HCT116 (cell line): ENCODE measurements around the gene TNS3. TPM values are rescaled to one million over a fixed set of nuclear protein-coding genes. Genes with fewer than 3 reads are reported as not detected.

Experiments
- ATAC-seq: fragments of 200-7000 bp; cut with Tn5 transposase; 2 replicates; pipeline ENCODE4 v1.9.1; 2020; ENCODE audit warnings: mild to moderate bottlenecking, moderate library complexity
- BruUV-seq: library from RNA; stranded (reverse); fragments of 400-500 nt; replicated peaks from 2 replicates; lab custom pipeline; 2021; lab: Mats Ljungman, UMichigan
- CTCF ChIA-PET: fragments of 300-600 bp; sonication (Branson Sonifier 250); formaldehyde crosslinking; loops from one replicate; lab custom pipeline; 2021; ENCODE audit warnings: antibody characterized with exemption; lab: Charles Lee
- POLR2A ChIA-PET: fragments of 300-600, 350-600 bp; sonication (Branson Sonifier 250); formaldehyde crosslinking; loops from one replicate; lab custom pipeline; 2021; ENCODE audit warnings: antibody characterized with exemption; lab: Charles Lee
- RAD21 ChIA-PET, 2 experiments: fragments of 300-600 bp; sonication (Branson Sonifier 250); formaldehyde crosslinking; loops; one replicate each; lab custom pipeline; 2023; ENCODE audit warnings: low total read pairs in 2 of 2; ENCODE audit not compliant: uncharacterized antibody in 2 of 2, unreplicated experiment in 2 of 2, low non-redundant PET in 1 of 2; lab: Charles Lee
- DNase-seq: peaks from one replicate; pipeline ENCODE4 v3.0.0-alpha.2; 2010; ENCODE audit warnings: low read depth, low spot score
- H2AFZ ChIP-seq: fragments of 200-600 bp; shearing (Covaris generic), sonication (generic); 2 replicates; pipeline ENCODE4 v1.6.1; 2017; ENCODE audit warnings: low read depth, mixed run types, mixed read lengths, antibody characterized with exemption, low read length; ENCODE audit not compliant: poor library complexity, severe bottlenecking
- H3K27ac ChIP-seq: 2 replicates; pipeline ENCODE4 v1.5.1; 2012; ENCODE audit warnings: low read depth, low read length
- H3K27me3 ChIP-seq: fragments of 200-600 bp; sonication (generic); 2 replicates; pipeline ENCODE4 v1.6.1; 2016; ENCODE audit warnings: mixed run types, low read length, mixed read lengths; ENCODE audit not compliant: insufficient read depth
- H3K36me3 ChIP-seq, 2 experiments: fragments of 200-500 bp in 1 of 2; fragments of 200-600 bp in 1 of 2; sonication (Bioruptor generic) in 1 of 2; sonication (generic) in 1 of 2; 2 replicates each; pipeline versions ENCODE4 v1.5.1 to v1.6.1; 2014 to 2016; ENCODE audit warnings: low read length in 2 of 2, inconsistent platforms in 1 of 2, mixed read lengths in 1 of 2, mixed run types in 1 of 2; ENCODE audit not compliant: insufficient read depth in 2 of 2, control insufficient read depth in 1 of 2
- H3K4me1 ChIP-seq, 2 experiments: fragments of 200-600 bp in 1 of 2; sonication (generic) in 1 of 2; 2 replicates each; pipeline versions ENCODE4 v1.5.1 to v1.6.1; 2012 to 2017; ENCODE audit warnings: low read length in 2 of 2, inconsistent platforms in 1 of 2, mild to moderate bottlenecking in 1 of 2, mixed read lengths in 1 of 2, mixed run types in 1 of 2, moderate library complexity in 1 of 2; ENCODE audit not compliant: insufficient read depth in 2 of 2, control insufficient read depth in 1 of 2
- H3K4me2 ChIP-seq: fragments of 200-600 bp; sonication (generic); 2 replicates; pipeline ENCODE4 v1.6.1; 2017; ENCODE audit warnings: mixed run types, low read length, mixed read lengths
- H3K4me3 ChIP-seq, 2 experiments: fragments of 200-600 bp in 1 of 2; sonication (generic) in 1 of 2; replicated peaks in 1 of 2; 2 replicates each; pipeline ENCODE4 v1.5.1; 2011 to 2016; ENCODE audit warnings: low read length in 2 of 2, control low read depth in 1 of 2, low read depth in 1 of 2, mild to moderate bottlenecking in 1 of 2, mixed read lengths in 1 of 2, mixed run types in 1 of 2
- H3K79me2 ChIP-seq: fragments of 200-600 bp; sonication (generic); 2 replicates; pipeline ENCODE4 v1.6.1; 2017; ENCODE audit warnings: mild to moderate bottlenecking, mixed run types, low read length, moderate library complexity, mixed read lengths; ENCODE audit not compliant: insufficient read depth
- H3K9ac ChIP-seq: fragments of 200-600 bp; sonication (generic); 2 replicates; pipeline ENCODE4 v1.6.1; 2016; ENCODE audit warnings: low read length, mixed read lengths
- H3K9me2 ChIP-seq: fragments of 200-600 bp; sonication (generic), shearing (Covaris generic); 2 replicates; pipeline ENCODE4 v1.6.1; 2017; ENCODE audit warnings: mixed run types, mild to moderate bottlenecking, moderate library complexity; ENCODE audit not compliant: insufficient read depth
- H3K9me3 ChIP-seq, 2 experiments: fragments of 200-500 bp in 1 of 2; fragments of 200-600 bp in 1 of 2; sonication (Bioruptor generic) in 1 of 2; sonication (generic) in 1 of 2; 2 replicates each; pipeline ENCODE4 v1.6.1; 2014 to 2017; ENCODE audit warnings: low read length in 2 of 2, mixed read lengths in 2 of 2, inconsistent platforms in 1 of 2, low read depth in 1 of 2, mild to moderate bottlenecking in 1 of 2, mixed run types in 1 of 2, moderate library complexity in 1 of 2; ENCODE audit not compliant: control insufficient read depth in 1 of 2, insufficient read depth in 1 of 2
- H4K20me1 ChIP-seq: fragments of 200-600 bp; sonication (generic), shearing (Covaris generic); 2 replicates; pipeline ENCODE4 v1.6.1; 2017; ENCODE audit warnings: mixed run types, mild to moderate bottlenecking, moderate library complexity; ENCODE audit not compliant: insufficient read depth
- CBX3 ChIP-seq: IDR thresholded peaks from 2 replicates; pipeline ENCODE4 v1.6.1; 2012; ENCODE audit warnings: low read depth
- CEBPB ChIP-seq: IDR thresholded peaks from 2 replicates; pipeline ENCODE4 v1.6.1; 2012; ENCODE audit warnings: low read depth
- EGR1 ChIP-seq: IDR thresholded peaks from 2 replicates; pipeline ENCODE4 v1.6.1; 2012; ENCODE audit warnings: low read depth
- ELF1 ChIP-seq: IDR thresholded peaks from 2 replicates; pipeline ENCODE4 v1.6.1; 2012; ENCODE audit warnings: low read depth, borderline replicate concordance
- EZH2 ChIP-seq: fragments of 200-600 bp; sonication (generic); IDR thresholded peaks from 2 replicates; pipeline ENCODE4 v1.6.1; 2017; ENCODE audit warnings: antibody characterized with exemption, mixed run types
- FOSL1 ChIP-seq: IDR thresholded peaks from 2 replicates; pipeline ENCODE4 v1.6.1; 2012; ENCODE audit warnings: low read depth
- POLR2A ChIP-seq: IDR thresholded peaks from 2 replicates; pipeline ENCODE4 v1.7.0; 2011; ENCODE audit warnings: borderline replicate concordance; ENCODE audit not compliant: insufficient read depth, insufficient read length; ENCODE audit errors: extremely low read depth
- RAD21 ChIP-seq: IDR thresholded peaks from 2 replicates; pipeline ENCODE4 v1.6.1; 2012; ENCODE audit warnings: low read depth, mild to moderate bottlenecking
- SIN3A ChIP-seq: IDR thresholded peaks from 2 replicates; pipeline ENCODE4 v1.6.1; 2012; ENCODE audit warnings: low read depth
- SRF ChIP-seq: IDR thresholded peaks from 2 replicates; pipeline ENCODE4 v1.6.1; 2012; ENCODE audit warnings: low read depth
- TCF7L2 ChIP-seq: IDR thresholded peaks from 2 replicates; pipeline ENCODE4 v1.7.0; 2011; ENCODE audit warnings: borderline replicate concordance, inconsistent platforms; ENCODE audit not compliant: insufficient read depth, insufficient read length; ENCODE audit errors: extremely low read depth
- YY1 ChIP-seq: IDR thresholded peaks from 2 replicates; pipeline ENCODE4 v1.6.1; 2011; ENCODE audit warnings: low read length, low read depth, moderate library complexity, mild to moderate bottlenecking; ENCODE audit not compliant: insufficient replicate concordance; ENCODE audit errors: extremely low read depth
- ZFX ChIP-seq: fragments of 450-650 bp; IDR thresholded peaks from 2 replicates; pipeline ENCODE4 v1.6.1; 2017
- ZNF274 ChIP-seq: fragments of 200-500 bp; sonication (Bioruptor generic); IDR thresholded peaks from 2 replicates; pipeline ENCODE4 v1.6.1; 2014; ENCODE audit warnings: mild to moderate bottlenecking, low read depth, low read length, inconsistent platforms
- intact Hi-C: fragments of 100-400 bp; cut with micrococcal nuclease; formaldehyde crosslinking; loops from 2 replicates; pipeline ENCODE4 v1.10.0; 2022
- total RNA-seq: library from RNA; stranded (reverse); gene quantifications from one replicate; pipeline ENCODE4 v1.2.1, GENCODE V29; 2021; ENCODE audit not compliant: unreplicated experiment
- TF ChIP-seq, protein P1 (sequence below): IDR thresholded peaks from 2 replicates; pipeline ENCODE4 v1.6.1; 2011; ENCODE audit warnings: mild to moderate bottlenecking, low read length, moderate library complexity; ENCODE audit not compliant: insufficient replicate concordance; ENCODE audit errors: extremely low read depth
- TF ChIP-seq, protein P2 (sequence below), 3 experiments: fragments of 200-600 bp in 1 of 3; sonication (generic) in 1 of 3; IDR thresholded peaks in 2 of 3; conservative IDR thresholded peaks in 1 of 3; 2 replicates each; pipeline ENCODE4 v1.5.1; 2012 to 2017; ENCODE audit warnings: low read depth in 2 of 3, low read length in 2 of 3, antibody characterized with exemption in 1 of 3, borderline replicate concordance in 1 of 3, control low read depth in 1 of 3, mild to moderate bottlenecking in 1 of 3, mixed read lengths in 1 of 3, mixed run types in 1 of 3, moderate library complexity in 1 of 3; ENCODE audit not compliant: insufficient read depth in 1 of 3
- TF ChIP-seq, protein P3 (sequence below): IDR thresholded peaks from 2 replicates; pipeline ENCODE4 v1.6.1; 2012

TNS3 gene
- total RNA-seq, 1 experiment from 2014 or later: 9.1 TPM

DNA sequence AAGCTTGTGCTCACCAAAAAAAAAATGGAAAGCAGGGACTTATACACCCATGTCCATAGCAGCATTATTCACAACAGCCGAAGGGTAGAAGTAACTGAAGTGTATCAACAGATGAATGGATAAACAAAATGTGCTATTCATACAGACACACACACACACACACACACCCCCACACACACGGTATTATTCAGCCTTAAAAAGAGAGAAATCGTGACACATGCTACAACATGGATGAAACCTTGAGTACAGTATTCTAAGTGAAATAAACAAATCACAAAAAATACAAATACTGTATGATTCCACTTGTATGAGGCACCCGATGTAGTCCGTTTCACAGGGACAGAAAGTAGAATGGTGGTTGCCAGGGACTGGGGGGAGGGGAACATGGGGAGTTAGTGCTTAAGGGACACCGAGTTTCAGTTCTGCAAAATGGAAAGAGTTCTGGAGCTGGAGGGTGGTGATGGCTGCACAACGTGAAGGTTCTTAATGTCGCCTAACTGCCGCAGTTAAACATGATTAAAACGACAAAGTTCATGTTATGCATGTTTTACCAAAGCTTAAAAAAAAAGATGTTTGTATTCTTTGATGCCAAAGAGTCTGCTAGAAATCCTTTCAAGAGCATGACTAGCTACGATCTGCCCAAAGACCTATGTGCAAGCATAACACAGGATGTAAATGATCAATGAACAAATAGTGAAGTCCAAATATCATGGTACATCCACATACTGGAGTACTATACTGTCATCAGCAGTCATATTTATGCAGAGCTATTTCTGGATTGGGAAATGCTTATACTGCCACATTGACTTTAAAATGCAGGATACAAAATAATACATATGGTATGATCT lies 7.2 kb downstream of the TNS3 start:
- Histone ChIP-seq H3K9ac (no peak overlapping the region), H4K20me1 (no peaks in the 10 kb centered on the region), H3K27ac (no peak overlapping the region), H3K4me3 (no peak overlapping the region), H3K4me1 (peaks cover 54 to 55% of the 10 kb centered on the region in 2 experiments), H3K27me3 (no peaks in the 10 kb centered on the region), H3K36me3 (no peaks in the 10 kb centered on the region), H3K4me2 (no peak overlapping the region), H3K9me3 (no peaks in the 10 kb centered on the region), H2AFZ (no peak overlapping the region), H3K9me2 (no peaks in the 10 kb centered on the region), H3K79me2 (no peaks in the 10 kb centered on the region)
- ChIA-PET CTCF (interaction anchor here (1.0 kb wide), 1 partner anchor 140 kb away, joined by 3 read pairs; no protein-coding TSS in a partner anchor), POLR2A (no interaction called here), RAD21 (no interaction called here)
- no TSS peak for BruUV-seq
- TF ChIP-seq, protein P1, sequence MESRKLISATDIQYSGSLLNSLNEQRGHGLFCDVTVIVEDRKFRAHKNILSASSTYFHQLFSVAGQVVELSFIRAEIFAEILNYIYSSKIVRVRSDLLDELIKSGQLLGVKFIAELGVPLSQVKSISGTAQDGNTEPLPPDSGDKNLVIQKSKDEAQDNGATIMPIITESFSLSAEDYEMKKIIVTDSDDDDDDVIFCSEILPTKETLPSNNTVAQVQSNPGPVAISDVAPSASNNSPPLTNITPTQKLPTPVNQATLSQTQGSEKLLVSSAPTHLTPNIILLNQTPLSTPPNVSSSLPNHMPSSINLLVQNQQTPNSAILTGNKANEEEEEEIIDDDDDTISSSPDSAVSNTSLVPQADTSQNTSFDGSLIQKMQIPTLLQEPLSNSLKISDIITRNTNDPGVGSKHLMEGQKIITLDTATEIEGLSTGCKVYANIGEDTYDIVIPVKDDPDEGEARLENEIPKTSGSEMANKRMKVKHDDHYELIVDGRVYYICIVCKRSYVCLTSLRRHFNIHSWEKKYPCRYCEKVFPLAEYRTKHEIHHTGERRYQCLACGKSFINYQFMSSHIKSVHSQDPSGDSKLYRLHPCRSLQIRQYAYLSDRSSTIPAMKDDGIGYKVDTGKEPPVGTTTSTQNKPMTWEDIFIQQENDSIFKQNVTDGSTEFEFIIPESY: no peak
- TF ChIP-seq CBX3 (no peak), CEBPB (no peak), ELF1 (no peak), TCF7L2 (no peak), FOSL1 (no peak), EGR1 (no peak), YY1 (no peak), RAD21 (no peak), POLR2A (no peak), ZFX (no peak), SIN3A (no peak), EZH2 (no peak), ZNF274 (no peak), SRF (no peak)
- TF ChIP-seq, protein P2, sequence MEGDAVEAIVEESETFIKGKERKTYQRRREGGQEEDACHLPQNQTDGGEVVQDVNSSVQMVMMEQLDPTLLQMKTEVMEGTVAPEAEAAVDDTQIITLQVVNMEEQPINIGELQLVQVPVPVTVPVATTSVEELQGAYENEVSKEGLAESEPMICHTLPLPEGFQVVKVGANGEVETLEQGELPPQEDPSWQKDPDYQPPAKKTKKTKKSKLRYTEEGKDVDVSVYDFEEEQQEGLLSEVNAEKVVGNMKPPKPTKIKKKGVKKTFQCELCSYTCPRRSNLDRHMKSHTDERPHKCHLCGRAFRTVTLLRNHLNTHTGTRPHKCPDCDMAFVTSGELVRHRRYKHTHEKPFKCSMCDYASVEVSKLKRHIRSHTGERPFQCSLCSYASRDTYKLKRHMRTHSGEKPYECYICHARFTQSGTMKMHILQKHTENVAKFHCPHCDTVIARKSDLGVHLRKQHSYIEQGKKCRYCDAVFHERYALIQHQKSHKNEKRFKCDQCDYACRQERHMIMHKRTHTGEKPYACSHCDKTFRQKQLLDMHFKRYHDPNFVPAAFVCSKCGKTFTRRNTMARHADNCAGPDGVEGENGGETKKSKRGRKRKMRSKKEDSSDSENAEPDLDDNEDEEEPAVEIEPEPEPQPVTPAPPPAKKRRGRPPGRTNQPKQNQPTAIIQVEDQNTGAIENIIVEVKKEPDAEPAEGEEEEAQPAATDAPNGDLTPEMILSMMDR (IDR thresholded peaks at IDR 0.05 in 2 of 3, conservative IDR thresholded peaks at IDR 0.05 in 1 of 3; ENCODE audit: borderline replicate concordance in 1 of 3, insufficient read depth in 1 of 3, low read depth in 2 of 3, low read length in 2 of 3): no peak
- TF ChIP-seq, protein P3, sequence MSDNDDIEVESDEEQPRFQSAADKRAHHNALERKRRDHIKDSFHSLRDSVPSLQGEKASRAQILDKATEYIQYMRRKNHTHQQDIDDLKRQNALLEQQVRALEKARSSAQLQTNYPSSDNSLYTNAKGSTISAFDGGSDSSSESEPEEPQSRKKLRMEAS: no peak
- ATAC-seq (no peak), DNase-seq (no peak)
- intact Hi-C loops: no loop called here
